SU-DHL-6 (cell line): ENCODE data around the gene PDE4B.

Experiments used
- CTCF ChIP-seq: fragments of 200-600 bp; sonication (generic); IDR thresholded peaks from one replicate; pipeline ENCODE4 v1.5.1; 2017; ENCODE audit warnings: antibody characterized with exemption, mild to moderate bottlenecking, low read length, moderate library complexity; ENCODE audit not compliant: insufficient read depth, poor library complexity, severe bottlenecking
- EZH2phosphoT487 ChIP-seq: fragments of 200-600 bp; sonication (generic), shearing (Covaris generic); conservative IDR thresholded peaks from 2 replicates; pipeline ENCODE4 v1.6.1; 2018; ENCODE audit warnings: mild to moderate bottlenecking, antibody characterized with exemption, low read length, moderate library complexity, mixed read lengths

- no peak for TF ChIP-seq CTCF
- no peak for TF ChIP-seq EZH2phosphoT487
These were observed 542.4 kb downstream of the PDE4B start for GRCh38 chr1:66335125-66335524.
